Measurements from ENCODE around the gene RETN.

The RETN gene

DNA sequence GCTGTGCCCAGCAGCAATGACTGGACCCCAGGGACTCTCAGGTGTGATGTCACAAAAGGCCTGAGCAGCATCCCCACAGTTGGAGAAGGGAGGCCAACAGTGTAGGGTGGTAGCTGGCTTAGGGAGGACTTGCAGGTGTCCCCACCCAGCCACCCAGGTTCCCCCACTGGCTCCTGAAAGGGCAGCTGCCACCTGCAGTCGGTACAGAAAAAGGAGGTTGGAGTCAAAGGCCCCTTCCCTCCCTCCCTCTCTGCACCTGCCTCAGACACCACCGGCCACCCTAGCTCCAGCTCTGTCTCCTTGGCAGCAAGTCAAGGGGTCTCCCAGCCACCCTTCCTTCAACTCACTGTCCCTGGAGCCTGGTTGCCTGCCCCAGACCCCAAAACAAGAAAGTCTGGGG, 35.2 kb upstream of the RETN start, which contains the start of gene PCP2:
TSS of gene PCP2 (minus strand) at position 22 of the 400 bp plus-strand sequence. CDS start 262 bp downstream, outside the sequence.
- Histone ChIP-seq H3K79me2 (peaks cover 21% of the 10 kb centered on the region), H3K36me3 (ENCODE audit: control insufficient read depth, insufficient read depth, low read length) (no peaks in the 10 kb centered on the region), H2AFZ (no peak within 1 kb of the TSS), H3K4me1 (no peaks in the 10 kb centered on the region), H3K27me3 (ENCODE audit: control insufficient read depth, insufficient read depth, low read length) (no peaks in the 10 kb centered on the region), H3K27ac (no peak within 1 kb of the TSS), H3K4me3 (ENCODE audit: low read depth, low read length) (no peak within 1 kb of the TSS), H3K9ac (no peak within 1 kb of the TSS), H3K9me3 (ENCODE audit: control insufficient read depth, low read length) (no peaks in the 10 kb centered on the region), H3K4me2 (ENCODE audit: low read length) (no peak within 1 kb of the TSS)
- TF ChIP-seq, protein P1, sequence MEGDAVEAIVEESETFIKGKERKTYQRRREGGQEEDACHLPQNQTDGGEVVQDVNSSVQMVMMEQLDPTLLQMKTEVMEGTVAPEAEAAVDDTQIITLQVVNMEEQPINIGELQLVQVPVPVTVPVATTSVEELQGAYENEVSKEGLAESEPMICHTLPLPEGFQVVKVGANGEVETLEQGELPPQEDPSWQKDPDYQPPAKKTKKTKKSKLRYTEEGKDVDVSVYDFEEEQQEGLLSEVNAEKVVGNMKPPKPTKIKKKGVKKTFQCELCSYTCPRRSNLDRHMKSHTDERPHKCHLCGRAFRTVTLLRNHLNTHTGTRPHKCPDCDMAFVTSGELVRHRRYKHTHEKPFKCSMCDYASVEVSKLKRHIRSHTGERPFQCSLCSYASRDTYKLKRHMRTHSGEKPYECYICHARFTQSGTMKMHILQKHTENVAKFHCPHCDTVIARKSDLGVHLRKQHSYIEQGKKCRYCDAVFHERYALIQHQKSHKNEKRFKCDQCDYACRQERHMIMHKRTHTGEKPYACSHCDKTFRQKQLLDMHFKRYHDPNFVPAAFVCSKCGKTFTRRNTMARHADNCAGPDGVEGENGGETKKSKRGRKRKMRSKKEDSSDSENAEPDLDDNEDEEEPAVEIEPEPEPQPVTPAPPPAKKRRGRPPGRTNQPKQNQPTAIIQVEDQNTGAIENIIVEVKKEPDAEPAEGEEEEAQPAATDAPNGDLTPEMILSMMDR (IDR thresholded peaks at IDR 0.05) = no peak

DNA sequence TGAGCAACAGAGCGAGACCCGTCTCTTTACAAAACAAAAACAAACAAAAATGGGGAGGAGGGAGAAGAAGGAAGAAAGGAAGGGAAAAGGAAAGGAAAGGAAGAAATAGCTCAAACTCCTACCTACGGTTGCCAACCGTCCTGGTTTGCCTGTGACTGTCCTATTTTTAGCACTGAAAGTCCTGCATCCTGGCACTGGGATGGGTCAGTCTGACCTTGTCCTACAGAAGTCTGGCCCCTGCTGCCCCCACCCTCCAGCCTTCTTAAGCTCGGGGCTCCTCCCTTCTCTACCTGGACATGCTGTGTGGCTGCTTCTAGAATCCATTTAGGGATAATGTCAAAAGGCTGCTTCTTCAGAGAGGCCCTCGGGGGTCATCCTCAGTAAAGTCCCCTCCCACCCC, 33.2 kb upstream of the RETN start:
- no peaks in the 10 kb centered on the region for H3K27me3 ChIP-seq (ENCODE audit: control insufficient read depth, insufficient read depth, low read length)
- TF ChIP-seq, protein P1 (IDR thresholded peaks at IDR 0.05) = no peak
- no peak overlapping the region for H3K4me2 ChIP-seq (ENCODE audit: low read length)
- peaks cover 4% of the 10 kb centered on the region for H3K79me2 ChIP-seq
- H3K4me1 ChIP-seq = no peaks in the 10 kb centered on the region
- no peak overlapping the region for H3K4me3 ChIP-seq (ENCODE audit: low read depth, low read length)
- no peak overlapping the region for H3K9ac ChIP-seq
- H3K36me3 ChIP-seq (ENCODE audit: control insufficient read depth, insufficient read depth, low read length) = no peaks in the 10 kb centered on the region
- no peak overlapping the region for H3K27ac ChIP-seq
- no peaks in the 10 kb centered on the region for H3K9me3 ChIP-seq (ENCODE audit: control insufficient read depth, low read length)
- no peak overlapping the region for H2AFZ ChIP-seq

DNA sequence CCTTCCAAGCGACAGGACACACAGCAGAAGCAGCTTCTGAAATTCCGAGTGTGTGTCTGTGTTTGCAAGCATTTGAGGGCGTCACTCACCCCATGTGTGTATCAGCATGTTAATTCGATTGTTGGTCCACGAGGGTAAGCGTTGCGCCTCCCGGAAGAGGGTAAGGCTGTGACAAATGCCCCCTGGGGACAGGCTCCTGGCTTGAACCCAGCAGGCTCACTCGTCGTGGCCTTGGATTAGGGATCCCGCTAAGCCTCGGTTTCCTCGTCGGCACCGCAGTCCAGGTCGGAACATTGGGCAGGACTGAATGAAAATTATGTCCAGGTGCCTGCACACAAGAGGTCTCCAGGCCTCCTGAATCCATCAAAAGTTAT, 32.5 kb upstream of the RETN start:
- peak overlapping the region; percentile 73 for H2AFZ ChIP-seq
- no peak overlapping the region for H3K9ac ChIP-seq
- H3K79me2 ChIP-seq = no peaks in the 10 kb centered on the region
- H3K36me3 ChIP-seq (ENCODE audit: control insufficient read depth, insufficient read depth, low read length) = no peaks in the 10 kb centered on the region
- no peaks in the 10 kb centered on the region for H3K9me3 ChIP-seq (ENCODE audit: control insufficient read depth, low read length)
- no peaks in the 10 kb centered on the region for H3K27me3 ChIP-seq (ENCODE audit: control insufficient read depth, insufficient read depth, low read length)
- peak overlapping the region; percentile 58 for H3K4me2 ChIP-seq (ENCODE audit: low read length)
- H3K27ac ChIP-seq = peak overlapping the region; percentile 57
- TF ChIP-seq, protein P1 (IDR thresholded peaks at IDR 0.05) = no peak
- H3K4me3 ChIP-seq (ENCODE audit: low read depth, low read length) = peak overlapping the region; percentile 66
- no peaks in the 10 kb centered on the region for H3K4me1 ChIP-seq

DNA sequence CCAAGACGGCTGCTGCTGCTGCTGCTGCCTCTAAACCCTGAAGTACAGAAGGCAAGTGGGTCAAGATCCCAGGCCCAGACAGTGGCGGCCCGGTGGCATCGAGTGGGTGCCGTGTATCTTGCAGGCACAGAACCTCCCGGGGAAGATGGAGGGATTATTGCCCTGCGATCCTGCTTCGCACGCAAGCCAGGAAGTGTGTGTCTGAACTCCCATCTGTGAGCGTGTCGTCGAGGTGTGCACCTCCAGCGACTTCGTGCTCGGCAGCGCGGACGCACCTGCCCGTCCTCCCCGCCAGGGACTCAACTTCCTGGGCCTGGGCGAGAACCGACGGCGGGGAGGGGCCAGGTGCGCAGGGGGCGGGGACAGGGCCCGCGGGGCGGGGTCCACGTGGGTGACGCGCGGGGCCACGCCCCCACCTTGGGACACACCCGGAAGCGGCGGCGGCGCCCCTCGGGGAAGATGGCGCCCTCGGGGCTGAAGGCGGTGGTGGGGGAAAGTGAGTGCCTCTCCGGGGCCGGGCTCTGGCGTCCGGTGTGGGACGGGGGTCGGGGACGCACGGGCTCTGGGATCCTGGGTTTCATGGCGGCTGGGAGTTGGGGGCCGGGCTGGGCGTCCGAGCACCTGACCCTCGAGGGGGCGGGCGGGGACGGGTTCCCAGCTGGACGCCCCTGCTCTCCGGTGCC, 32.0 kb upstream of the RETN start, which contains the start of gene STXBP2:
TSS of gene STXBP2 (plus strand) at position 420 of the 683 bp plus-strand sequence. CDS start at position 460, 40 bp downstream.
- H3K9ac ChIP-seq = no peak within 1 kb of the TSS
- H3K4me3 ChIP-seq (ENCODE audit: low read depth, low read length) = peak within 1 kb of the TSS; percentile 66
- no peaks in the 10 kb centered on the region for H3K4me1 ChIP-seq
- no peaks in the 10 kb centered on the region for H3K36me3 ChIP-seq (ENCODE audit: control insufficient read depth, insufficient read depth, low read length)
- no peaks in the 10 kb centered on the region for H3K79me2 ChIP-seq
- no peaks in the 10 kb centered on the region for H3K9me3 ChIP-seq (ENCODE audit: control insufficient read depth, low read length)
- TF ChIP-seq, protein P1 (IDR thresholded peaks at IDR 0.05) = no peak
- no peaks in the 10 kb centered on the region for H3K27me3 ChIP-seq (ENCODE audit: control insufficient read depth, insufficient read depth, low read length)
- peak within 1 kb of the TSS; percentile 58 for H3K4me2 ChIP-seq (ENCODE audit: low read length)
- H3K27ac ChIP-seq = peak within 1 kb of the TSS; percentile 57
- peak within 1 kb of the TSS; percentile 73 for H2AFZ ChIP-seq
